Spleen (tissue), 7 donors: Measurements from ENCODE around the gene IMMP2L.

Source experiments
- POLR2A ChIP-seq, 3 donors: fragments of 450-650 bp; IDR thresholded peaks; one replicate each; pipeline ENCODE4 v1.5.1; 2017; ENCODE audit warnings: antibody characterized with exemption in 3 of 3, mild to moderate bottlenecking in 1 of 3
- POLR2AphosphoS5 ChIP-seq, 3 donors: sonication (generic); formaldehyde crosslinking; IDR thresholded peaks; one replicate each; pipeline ENCODE4 v1.5.1; 2017; ENCODE audit warnings: antibody characterized with exemption in 3 of 3
- TF ChIP-seq, protein P1 (sequence below), 11 experiments: fragments of 200-600 bp in 7 of 11; fragments of 450-650 bp in 4 of 11; sonication (generic) in 4 of 11; IDR thresholded peaks in 8 of 11; conservative IDR thresholded peaks in 3 of 11; 1 replicate in 7 of 11; 2 replicates in 4 of 11; pipeline versions ENCODE4 v1.4.0 to v1.8.0; 2016 to 2021; ENCODE audit warnings: antibody characterized with exemption in 11 of 11, inconsistent platforms in 4 of 11, mild to moderate bottlenecking in 1 of 11
- donor health status: DM: no; HTN: no; CAD: no; lungs with moderate emphysema.
- donor health status: DM: no; HTN: no; CAD: no.
- donor health status: DM: no; HTN: no; CAD: no.

GRCh38 chr7:111088328-111088727, 474.0 kb downstream of the IMMP2L start:
- TF ChIP-seq, protein P1, sequence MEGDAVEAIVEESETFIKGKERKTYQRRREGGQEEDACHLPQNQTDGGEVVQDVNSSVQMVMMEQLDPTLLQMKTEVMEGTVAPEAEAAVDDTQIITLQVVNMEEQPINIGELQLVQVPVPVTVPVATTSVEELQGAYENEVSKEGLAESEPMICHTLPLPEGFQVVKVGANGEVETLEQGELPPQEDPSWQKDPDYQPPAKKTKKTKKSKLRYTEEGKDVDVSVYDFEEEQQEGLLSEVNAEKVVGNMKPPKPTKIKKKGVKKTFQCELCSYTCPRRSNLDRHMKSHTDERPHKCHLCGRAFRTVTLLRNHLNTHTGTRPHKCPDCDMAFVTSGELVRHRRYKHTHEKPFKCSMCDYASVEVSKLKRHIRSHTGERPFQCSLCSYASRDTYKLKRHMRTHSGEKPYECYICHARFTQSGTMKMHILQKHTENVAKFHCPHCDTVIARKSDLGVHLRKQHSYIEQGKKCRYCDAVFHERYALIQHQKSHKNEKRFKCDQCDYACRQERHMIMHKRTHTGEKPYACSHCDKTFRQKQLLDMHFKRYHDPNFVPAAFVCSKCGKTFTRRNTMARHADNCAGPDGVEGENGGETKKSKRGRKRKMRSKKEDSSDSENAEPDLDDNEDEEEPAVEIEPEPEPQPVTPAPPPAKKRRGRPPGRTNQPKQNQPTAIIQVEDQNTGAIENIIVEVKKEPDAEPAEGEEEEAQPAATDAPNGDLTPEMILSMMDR (IDR thresholded peaks at IDR 0.05 in 8 of 11, conservative IDR thresholded peaks at IDR 0.05 in 3 of 11), result no peak
- TF ChIP-seq POLR2AphosphoS5 (IDR thresholded peaks at IDR 0.05) (no peak), POLR2A (IDR thresholded peaks at IDR 0.05) (no peak)
